ENCODE data around the gene CPD. TPM values are rescaled to one million over a fixed set of nuclear protein-coding genes. Genes with fewer than 3 reads are reported as not detected.
A peak's percentile ranks its signal among the peaks of the same experiment; 100 is the strongest.

Gene CPD
- total and polyA plus RNA-seq, 2 of the 13 experiments (the other 11 are each of a cell fraction or from before 2014, with no cell fraction given), result 46.1 to 72.3 TPM

GRCh38 chr17:30336369-30337171 lies 42.2 kb upstream of the CPD start (continued):
- TF ChIP-seq ZC3H4 (CRISPR knock-in tag; IDR thresholded peaks at IDR 0.05; ENCODE audit: borderline replicate concordance), result no peak
- peak; percentile 84 for TF ChIP-seq ARID5B (CRISPR knock-in tag; IDR thresholded peaks at IDR 0.05)
- no peak for TF ChIP-seq KDM5B (CRISPR knock-in tag; IDR thresholded peaks at IDR 0.05; ENCODE audit: borderline replicate concordance)
- TF ChIP-seq SIX1 (CRISPR knock-in tag; IDR thresholded peaks at IDR 0.05; ENCODE audit: borderline replicate concordance), result peak; percentile 36; the same call in 1 of the 2 replicates
- TF ChIP-seq SMAD9 (CRISPR knock-in tag; IDR thresholded peaks at IDR 0.05), result no peak
- peak; percentile 16; the same call in 1 of the 2 replicates for TF ChIP-seq RFXAP (CRISPR knock-in tag; IDR thresholded peaks at IDR 0.05; ENCODE audit: borderline replicate concordance)
- TF ChIP-seq ZBTB1 (CRISPR knock-in tag; IDR thresholded peaks at IDR 0.05; ENCODE audit: borderline replicate concordance), result no peak
- peak; percentile 42; the same call in 1 of the 2 replicates for TF ChIP-seq ZMYM3 (CRISPR knock-in tag; IDR thresholded peaks at IDR 0.05)
- TF ChIP-seq ZBTB33 (CRISPR knock-in tag; IDR thresholded peaks at IDR 0.05), result no peak
- TF ChIP-seq ZBTB10 (CRISPR knock-in tag; IDR thresholded peaks at IDR 0.05; ENCODE audit: borderline replicate concordance), result no peak
- TF ChIP-seq HDAC2 (CRISPR knock-in tag; IDR thresholded peaks at IDR 0.05), result peak; percentile 54
- no peak; the same call in 1 of the 2 replicates for TF ChIP-seq ZFY (CRISPR knock-in tag; IDR thresholded peaks at IDR 0.05)
- TF ChIP-seq SMC3 (IDR thresholded peaks at IDR 0.05; ENCODE audit: low read length), result peak; percentile 42; the same call in 1 of the 2 replicates
- TF ChIP-seq GATAD2A (CRISPR knock-in tag; IDR thresholded peaks at IDR 0.05), result peak; percentile 86
- no peak for TF ChIP-seq SOX13 (IDR thresholded peaks at IDR 0.05)
- TF ChIP-seq SOX13 (CRISPR knock-in tag; conservative IDR thresholded peaks at IDR 0.05 in 1 of 2, IDR thresholded peaks at IDR 0.05 in 1 of 2), result peak in 1 of 2 experiments; percentile 48; a peak in 1 of 4 replicates
- peak; percentile 76 for TF ChIP-seq ZNF800 (CRISPR knock-in tag; IDR thresholded peaks at IDR 0.05)
